Germinal center (tissue), 1 donor: ENCODE measurements around the gene SLC25A21.
A peak's percentile ranks its signal among the peaks of the same experiment; 100 is the strongest.
"Not testable (repeated sequence)": the region's sequence is repeated elsewhere in the genome, so short reads cannot be mapped to it uniquely, and the experiment has no call there.

Source experiments
- DNase-seq: peaks from one replicate; pipeline ENCODE4 v3.0.0; 2012; ENCODE audit warnings: mixed read lengths, low spot score

Gene SLC25A21

DNA sequence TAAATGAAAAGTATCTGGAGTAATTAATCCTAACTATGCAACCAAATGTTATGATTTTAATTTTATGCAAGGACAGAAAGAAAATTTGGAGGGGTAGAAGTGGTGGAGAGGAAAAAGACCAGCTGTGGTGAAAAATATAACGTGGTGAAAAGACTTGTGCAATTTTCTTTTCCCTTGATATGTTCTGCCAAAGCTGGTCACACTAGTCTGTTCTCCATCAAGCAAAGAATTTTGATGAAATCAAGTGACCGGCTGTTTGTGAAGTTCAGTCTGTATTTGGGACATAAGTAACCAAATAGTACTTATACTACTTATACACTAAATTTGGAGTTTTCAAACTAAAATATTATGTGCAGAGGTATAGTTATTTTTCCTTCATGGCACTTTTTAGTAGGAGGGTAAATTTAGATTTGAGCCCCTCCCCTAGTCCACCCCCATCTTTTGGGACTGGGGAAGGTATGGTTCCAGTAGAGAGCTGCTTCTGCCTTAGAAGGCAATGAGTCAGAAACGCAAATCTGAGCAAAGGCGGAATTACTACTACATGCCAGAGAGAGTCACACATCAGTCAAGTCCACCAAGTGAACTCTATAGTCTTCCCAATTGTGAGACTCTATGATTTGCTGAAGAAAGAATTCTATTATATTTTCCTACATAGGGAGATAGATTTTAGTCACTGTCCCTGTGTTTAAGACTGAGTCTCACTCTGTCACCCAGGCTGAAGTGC, 229.7 kb downstream of the SLC25A21 start:
- DNase-seq: no peak

DNA sequence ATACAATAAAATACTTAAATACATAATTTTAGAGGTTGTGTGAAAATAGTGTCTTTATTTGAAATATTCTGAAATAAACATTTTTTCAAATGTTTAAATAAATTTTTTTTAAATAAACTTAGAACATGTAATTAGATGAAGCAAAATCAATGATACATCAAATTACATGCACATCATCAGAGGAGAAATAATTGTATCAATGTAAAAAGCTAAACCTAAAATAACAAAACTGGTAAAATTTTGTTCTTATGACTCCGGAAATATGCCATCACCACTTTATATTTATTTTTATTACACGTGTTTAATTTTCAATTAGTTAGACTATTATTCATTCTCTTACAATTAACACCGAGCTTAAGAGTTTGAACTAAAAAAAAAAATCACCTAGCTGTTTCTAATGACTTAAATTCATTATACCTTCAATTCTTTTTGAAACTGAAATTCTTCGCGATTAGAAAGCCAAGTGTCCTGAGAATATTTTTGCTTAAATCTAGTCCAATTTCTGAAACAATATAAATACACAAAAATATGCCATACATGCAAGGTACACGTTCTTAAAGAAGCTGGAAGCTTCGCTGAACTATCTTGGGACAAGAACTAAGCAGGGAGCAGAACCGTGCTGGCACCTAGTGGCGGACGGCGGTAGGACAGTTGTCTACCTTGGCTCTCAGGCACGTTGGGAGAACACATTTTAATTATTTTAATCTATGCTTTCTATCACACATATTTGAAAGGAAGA, 230.5 kb downstream of the SLC25A21 start:
- DNase-seq: peak; percentile 21

DNA sequence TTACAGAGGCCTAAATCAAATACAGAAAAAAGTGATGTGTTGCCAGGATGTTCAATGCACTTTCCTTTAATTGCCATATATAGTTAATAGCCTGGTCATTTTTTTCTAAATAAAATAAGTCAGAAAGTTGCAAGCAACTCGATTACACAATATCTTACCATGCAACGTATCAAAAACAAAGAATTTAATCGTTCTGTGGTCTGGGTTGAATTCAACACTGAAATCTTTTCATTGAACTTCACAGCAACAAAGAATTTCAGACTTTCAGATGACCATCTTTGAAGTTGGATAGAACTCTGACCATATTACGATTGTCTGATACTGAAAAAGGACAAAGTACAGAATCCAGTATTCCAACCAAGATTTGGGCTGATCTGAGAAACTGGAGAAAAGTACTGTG, 231.9 kb downstream of the SLC25A21 start:
- DNase-seq: no peak

DNA sequence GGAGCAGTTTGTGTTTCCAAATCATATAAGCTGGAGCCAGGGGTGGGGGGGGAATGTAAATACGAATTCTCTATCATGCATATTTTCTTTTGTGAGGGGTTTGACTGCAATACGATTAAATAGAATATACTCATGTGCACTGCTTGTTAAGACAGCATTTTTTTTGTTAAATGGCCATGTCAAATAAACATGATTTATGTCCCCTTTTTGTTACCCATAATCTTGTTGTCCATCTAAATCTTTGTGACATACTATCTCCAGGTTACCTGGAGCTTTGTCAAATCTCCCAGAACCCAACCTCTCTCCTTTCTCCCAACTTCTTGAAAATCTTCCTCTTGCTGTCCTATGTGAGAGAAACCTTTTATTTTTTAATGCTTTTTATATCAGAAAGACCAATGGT, 233.1 kb downstream of the SLC25A21 start:
- DNase-seq: no peak

DNA sequence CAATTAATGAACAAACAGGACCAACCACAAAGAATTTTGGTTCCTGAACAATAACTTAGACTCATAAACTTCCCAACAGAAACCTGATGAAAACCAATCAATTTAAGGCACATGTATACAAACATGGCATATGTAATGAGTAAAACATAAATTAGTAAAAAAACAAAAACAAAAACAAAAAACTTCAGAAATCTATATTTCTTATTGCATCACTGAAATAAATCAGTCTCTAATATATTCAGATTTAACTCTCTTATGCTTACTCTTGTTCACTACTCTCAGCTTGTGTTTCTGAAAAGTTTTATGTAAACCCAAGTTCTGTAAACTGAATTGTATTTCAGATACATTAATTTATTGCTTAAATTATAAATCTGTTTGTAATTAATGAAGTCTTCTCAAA, 233.7 kb downstream of the SLC25A21 start:
- DNase-seq: no peak

DNA sequence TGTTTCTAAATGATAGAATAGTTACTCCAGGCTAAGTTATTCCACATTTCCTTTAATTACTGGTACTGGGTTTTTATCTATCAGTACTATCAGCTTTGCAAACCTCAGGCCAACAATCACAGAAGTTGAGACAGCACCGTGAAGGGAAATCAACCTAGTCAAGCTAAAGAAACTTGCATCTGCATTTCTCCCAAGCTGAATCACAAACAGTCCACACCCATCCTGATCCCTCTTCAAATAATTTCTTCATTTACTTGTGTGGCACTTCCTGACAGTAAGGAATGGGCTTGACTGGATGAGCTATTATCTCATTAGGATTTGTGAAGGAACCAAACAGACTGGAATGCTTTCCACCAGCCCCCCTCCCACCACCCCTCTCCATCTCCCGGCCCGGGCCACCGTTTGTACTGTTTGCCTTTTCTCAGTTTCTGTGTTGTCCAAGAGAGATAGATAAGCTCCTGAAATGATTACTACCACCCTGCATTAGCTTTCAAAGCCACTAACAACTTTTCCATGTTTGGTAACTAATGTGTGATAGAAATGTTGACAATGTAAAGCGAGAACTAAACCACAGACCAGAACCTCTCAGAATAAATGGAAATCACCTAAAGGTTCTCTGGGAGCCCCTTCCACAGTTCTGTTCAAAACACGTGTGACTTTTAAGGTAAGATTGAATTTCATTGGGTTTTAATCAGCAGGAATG, 236.3 kb downstream of the SLC25A21 start:
- no peak for DNase-seq

DNA sequence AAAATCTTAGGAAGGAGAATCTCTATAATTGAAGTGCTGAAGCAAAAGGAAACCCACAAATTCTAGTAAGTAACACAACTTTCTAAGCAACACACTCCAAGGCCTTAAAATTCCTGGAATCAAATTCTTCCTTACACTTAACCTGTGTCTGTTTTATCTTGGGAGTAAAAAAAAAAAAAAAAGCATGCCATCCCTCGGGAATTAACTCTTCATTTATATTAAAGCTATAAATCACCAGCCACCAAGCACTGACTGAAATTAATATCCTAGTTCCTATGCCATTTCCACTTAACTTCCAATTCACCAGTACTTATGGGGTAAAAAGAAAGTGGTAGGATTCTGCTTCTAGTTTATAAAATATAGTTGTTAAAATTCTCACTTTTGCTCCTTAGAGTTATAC, 238.1 kb downstream of the SLC25A21 start:
- no peak for DNase-seq

DNA sequence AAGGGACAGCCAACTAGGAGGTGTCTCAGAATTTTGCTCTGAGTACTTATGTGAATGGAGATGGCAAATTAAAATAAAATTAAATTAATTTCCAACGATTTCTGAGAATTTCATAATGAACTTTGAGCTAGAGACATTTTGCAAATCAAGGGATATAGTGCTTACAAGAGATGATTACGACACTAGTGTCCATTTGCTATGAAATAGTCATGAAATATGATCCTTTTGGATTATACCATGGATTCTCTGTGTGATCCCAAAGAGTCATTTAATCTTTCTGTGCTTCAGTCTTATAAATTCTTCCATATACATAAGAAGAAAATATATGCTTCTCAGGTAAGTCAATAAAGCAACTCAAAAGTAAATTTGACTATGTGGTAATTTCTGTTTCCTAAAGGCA, 240.6 kb downstream of the SLC25A21 start:
- DNase-seq: no peak

DNA sequence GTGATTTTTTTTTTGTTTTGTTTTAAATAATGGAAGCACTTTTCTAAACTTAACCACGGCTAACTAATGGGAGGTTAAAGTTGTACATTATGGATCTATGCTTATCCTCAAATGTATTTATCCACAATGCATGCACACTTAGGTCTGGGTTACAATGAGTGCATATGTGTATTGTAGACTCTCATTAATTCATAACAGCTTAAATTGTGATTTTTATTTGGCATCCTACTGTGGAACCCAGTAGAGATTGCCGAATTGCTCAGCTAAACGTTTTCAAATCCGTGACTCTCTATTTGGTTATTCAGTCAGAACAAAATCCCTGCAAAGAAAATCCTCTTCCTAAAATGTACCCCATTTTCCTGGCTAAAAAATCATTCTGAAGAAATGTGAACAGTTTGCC, 244.0 kb downstream of the SLC25A21 start:
- DNase-seq: no peak

DNA sequence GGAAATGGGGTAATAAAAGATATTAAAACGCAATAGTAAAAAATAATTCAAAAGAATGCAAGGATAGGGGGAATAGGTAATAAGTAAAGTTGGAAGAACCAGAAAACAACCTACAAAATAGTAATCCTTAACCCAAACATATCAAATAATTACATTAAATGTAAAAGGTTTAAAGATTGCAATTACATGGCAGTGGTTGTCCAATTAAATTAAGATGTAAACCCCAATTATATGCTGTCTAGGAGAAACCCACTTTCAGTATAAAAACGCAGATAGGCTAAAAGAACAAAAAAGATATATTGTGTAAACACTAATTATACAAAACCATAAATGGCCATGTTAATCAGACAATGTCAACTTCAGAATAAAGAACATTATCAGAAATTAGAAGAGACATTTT, 247.3 kb downstream of the SLC25A21 start:
- DNase-seq: no peak

DNA sequence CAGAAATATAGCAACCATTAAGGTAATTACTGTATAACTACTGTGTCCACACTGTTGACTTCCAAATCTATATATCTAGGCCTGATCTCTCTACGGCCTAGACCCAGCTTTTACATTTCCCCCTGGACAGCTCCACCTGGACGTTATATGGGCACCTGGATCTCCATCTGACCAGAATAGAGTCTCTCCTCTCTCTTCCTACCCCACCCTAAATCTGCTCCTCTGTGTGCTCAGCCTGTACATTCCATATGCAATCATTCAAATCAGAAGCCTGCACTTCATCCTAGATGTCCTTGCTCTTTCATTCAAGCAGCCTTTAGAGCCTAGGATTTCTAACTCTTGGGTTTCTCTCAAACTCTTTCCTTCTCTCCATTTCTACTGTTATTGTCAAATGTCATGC, 255.7 kb downstream of the SLC25A21 start:
- DNase-seq: no peak

DNA sequence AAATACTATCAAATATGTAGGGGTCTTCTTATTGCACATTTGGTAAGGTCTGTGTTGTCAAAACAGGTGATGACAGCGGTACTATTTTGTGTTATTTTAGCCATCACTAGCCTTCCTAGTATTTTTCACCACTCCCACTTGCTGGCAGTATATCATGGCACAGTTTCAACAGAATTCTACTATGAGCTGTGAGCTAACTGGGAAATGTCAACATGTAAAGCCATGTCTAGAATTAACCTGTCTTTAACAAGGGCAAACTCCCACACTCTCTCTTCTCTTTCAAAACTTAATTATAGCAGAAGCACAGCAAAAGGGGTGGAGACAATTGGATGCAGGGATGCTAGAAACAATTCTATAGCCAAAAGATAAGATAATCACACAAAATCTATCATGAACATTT, 257.3 kb downstream of the SLC25A21 start:
- no peak for DNase-seq

DNA sequence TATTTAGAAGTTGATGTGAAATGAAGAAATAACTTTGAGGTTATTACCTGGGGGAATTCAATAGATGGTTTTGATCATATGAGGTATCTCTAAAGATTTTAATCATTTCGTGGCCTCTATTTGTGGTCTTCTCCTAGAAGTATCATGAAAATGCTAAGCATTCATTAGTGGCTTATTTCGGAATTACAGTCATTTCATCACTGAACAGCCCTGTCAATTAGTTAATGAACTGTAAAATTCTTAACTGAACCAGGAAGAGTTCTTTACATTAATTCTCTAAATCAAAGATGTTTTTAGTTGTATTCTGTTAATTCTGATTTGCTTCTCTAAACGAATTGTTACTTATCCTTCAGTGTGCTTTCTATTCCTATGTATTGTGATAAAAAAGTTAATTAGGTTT, 261.8 kb downstream of the SLC25A21 start:
- no peak for DNase-seq

DNA sequence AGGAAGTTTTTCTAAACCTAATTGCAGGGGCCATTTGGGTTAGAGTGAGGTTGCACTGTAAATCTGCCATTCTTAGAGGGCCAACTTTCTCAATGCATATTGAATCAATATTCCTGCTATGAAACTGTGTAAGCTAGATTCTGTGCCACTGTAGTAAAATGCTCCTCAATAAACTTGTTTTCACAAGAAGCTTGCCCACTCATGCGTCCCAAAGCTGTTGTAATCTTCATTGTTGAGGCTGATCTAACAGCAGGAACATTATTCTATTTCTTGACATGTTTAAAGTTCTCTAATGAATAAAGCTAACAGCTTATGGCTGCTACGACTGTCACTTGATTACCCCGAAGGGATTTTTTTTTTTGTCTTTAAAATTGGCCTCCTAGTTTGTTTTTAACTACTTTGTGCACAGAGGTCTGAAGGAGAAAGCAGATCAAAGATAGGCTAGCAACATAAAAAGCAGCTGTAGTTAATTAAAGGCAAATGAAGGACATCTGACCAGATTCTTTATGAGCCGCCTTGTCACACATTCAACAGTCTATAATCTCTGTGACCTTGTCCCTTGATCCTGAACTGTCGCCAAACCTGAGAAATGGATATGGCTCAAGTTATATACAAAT, 267.0 kb downstream of the SLC25A21 start:
- no peak for DNase-seq

DNA sequence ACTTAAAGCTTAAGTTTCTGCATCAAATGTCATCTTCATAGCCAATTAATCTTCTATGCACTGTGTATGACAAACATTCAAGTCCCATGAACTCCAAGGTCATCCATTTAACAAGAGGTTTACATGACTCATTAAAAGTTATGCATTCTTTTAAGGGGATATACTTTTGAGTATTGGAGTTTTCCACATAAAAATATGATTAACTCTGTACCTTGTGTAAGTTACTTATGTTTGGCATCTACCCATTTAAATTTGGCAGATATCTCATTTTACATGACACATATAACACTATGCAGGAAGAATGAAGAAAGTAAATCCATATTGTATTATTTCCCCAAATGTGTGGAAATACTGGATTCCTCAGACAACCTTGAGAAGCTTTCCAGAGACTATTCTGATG, 270.5 kb downstream of the SLC25A21 start:
- DNase-seq: no peak

DNA sequence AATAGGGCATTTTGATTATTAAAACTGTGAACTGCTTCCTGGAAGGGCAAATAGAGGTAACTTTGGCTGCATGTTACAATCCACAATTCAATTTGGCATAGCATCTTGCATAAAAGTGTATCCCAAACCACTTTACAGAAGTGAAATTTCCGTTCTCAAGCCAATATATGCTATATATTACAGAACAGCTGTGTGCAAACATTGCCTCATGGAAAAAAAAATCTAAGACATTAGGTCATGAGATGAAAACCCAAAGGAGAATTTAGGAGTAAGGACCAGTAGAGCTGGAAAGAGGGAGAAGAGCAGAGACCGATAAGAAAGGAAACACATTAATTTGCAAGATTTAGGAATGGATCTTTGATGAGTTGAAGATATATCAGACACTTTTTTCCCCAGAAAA, 271.6 kb downstream of the SLC25A21 start:
- DNase-seq: no peak

DNA sequence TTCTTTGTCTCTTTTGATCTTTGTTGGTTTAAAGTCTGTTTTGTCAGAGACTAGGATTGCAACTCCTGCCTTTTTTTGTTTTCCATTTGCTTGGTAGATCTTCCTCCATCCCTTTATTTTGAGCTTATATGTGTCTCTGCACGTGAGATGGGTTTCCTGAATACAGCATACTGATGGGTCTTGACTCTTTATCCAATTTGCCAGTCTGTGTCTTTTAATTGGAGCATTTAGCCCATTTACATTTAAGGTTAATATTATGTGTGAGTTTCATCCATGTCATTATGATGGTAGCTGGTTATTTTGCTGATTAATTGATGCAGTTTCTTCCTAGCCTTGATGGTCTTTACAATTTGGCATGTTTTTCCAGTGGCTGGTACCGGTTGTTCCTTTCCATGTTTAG, 276.1 kb downstream of the SLC25A21 start:
- DNase-seq: not testable (repeated sequence)

DNA sequence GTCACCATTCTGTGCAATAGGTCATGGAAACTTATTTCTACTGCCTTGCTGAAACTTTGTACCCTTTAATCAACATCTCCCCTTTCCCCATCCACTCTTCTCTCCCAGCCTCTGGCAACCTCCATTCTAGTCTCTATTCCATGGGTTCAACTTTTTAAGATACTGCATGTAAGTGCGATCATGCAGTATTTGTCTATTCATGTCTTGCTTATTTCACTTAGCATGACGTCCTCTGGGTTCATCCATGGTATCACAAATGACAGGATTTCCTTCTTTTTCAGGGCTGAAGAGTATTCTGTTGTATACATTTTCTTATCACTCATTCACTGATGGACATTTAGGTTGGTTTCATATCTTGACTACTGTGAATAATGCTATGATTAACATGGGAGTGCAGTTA, 288.4 kb downstream of the SLC25A21 start:
- no peak for DNase-seq

DNA sequence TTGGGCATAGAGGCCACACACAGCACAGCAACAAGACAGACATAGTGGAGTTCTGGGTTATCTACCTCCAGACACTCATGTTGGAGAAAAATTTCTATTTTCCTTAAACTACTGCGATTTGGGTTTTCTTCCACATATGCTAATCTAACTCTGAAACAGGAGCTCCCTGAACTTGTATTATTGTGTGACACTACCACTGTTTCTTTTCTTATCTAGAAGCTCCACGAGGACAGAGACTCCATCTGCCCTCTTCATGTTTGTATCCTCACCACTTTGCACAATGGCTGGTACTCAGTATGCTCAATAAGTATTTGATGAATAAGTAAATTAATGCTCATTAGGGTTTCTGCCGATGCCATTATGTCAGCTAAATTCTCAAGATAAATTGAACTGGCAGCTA, 292.1 kb downstream of the SLC25A21 start:
- DNase-seq: no peak

DNA sequence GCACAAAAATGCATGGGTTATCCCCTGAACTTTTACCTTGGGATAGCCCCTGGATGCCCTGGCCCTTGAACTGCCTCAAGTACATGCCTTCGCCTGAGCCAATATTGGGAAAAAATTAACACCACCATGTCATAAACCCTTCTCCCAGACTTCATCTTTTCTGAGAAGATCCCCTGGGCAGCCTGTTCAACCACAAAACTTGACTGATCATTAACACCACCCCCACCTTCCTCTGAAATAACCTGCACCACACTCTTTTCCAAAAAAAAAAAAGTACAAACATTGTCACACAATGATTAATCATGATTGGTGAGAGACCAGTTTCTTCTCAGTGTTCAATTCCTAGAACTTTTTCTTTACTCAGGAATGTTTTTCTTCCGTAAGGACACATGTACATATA, 292.8 kb downstream of the SLC25A21 start:
- DNase-seq: no peak

DNA sequence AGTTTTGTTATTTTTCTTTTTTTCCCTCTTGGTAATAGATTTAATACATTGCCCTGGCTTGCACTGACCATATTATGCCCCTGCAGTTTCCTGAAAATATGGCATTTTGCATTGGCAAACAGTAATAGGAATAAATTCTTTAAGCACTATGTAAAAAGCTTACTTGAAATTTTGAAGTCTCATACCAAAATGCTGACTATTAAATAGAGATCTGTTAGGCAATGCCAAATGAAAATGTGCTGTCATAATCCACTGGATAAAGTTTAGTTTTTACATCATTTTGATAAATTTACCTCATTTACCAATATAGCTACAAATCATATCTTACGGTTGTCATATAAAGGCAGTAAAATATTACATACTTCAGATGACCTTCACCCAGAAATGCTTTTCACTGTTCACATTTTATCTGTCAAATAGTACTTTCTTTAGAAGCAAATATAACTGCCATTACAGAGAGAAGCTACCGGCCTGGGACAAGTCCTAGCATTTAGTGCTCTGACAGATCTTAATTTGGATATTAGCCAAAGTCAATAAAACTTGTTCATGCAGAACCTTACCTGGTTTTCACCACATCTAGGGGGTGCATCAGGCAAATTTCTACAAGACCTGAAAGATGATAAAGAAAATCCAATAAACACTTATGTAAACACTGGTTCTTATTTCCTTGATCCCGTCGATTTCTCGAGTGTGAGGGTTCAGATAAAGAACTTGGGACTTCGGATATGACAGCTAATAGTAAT, 297.8 kb downstream of the SLC25A21 start:
- no peak for DNase-seq

DNA sequence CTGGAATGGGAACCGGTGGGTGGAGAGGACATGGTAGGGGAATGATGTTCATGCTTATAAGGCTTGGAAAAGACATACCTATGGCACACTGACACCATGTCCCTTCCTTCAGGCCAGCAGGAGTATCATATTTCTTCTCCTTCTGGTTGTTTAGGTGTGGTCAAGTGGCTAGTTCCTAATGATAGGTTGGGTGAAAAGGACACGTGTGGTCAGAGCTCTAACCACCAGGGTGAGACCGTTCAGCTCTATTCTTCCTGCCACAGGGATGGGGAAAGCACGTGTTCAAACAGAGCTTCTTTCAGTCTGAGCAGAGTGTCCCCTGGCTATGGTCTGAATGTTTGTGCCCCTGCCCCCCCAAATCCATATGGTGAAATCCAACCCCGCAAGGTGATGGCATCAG, 301.6 kb downstream of the SLC25A21 start:
- DNase-seq: no peak
